Right lobe of liver (tissue), 6 donors: Measurements from ENCODE around the gene KRTAP13-4. TPM values are rescaled to one million over a fixed set of nuclear protein-coding genes. Genes with fewer than 3 reads are reported as not detected.

ENCODE experiments used
- ATAC-seq, 4 donors: fragments of 200-7000 bp; cut with Tn5 transposase; one replicate each; pipeline ENCODE4 v1.9.1; 2020; ENCODE audit warnings: mild to moderate bottlenecking in 4 of 4, moderate library complexity in 4 of 4
- DNase-seq, 3 donors: peaks; one replicate each; pipeline ENCODE4 v3.0.0-alpha.2; 2020
- H3K27ac ChIP-seq, 3 donors: fragments of 200-600 bp; one replicate each; pipeline ENCODE4 v1.8.0; 2022
- H3K27me3 ChIP-seq, 2 donors: fragments of 200-600 bp; one replicate each; pipeline ENCODE4 v1.8.0; 2022
- H3K36me3 ChIP-seq, 4 donors: fragments of 200-600 bp; sonication (generic) in 1 of 4; one replicate each; pipeline versions ENCODE4 v1.5.1 to v1.8.0; 2017 to 2022; ENCODE audit warnings: control low read depth in 1 of 4
- H3K4me1 ChIP-seq, 4 donors: fragments of 200-600 bp; sonication (generic) in 1 of 4; one replicate each; pipeline versions ENCODE4 v1.5.1 to v1.8.0; 2017 to 2022; ENCODE audit warnings: control low read depth in 1 of 4
- H3K4me3 ChIP-seq, 3 donors: fragments of 200-600 bp; one replicate each; pipeline ENCODE4 v1.8.0; 2022
- H3K9me3 ChIP-seq, 4 donors: fragments of 200-600 bp; sonication (generic) in 1 of 4; one replicate each; pipeline versions ENCODE4 v1.5.1 to v1.8.0; 2017 to 2022; ENCODE audit warnings: control low read depth in 1 of 4
- POLR2A ChIP-seq: fragments of 450-650 bp; IDR thresholded peaks from one replicate; pipeline ENCODE4 v1.6.1; 2017; ENCODE audit warnings: antibody characterized with exemption, mild to moderate bottlenecking
- WGBS: methylation state at CpG from one replicate; pipeline ENCODE4 v1.1.6; 2018; ENCODE audit warnings: low coverage, low lambda C conversion rate; ENCODE audit not compliant: insufficient coverage; ENCODE audit errors: missing lambda C conversion rate; 5-methylcytosine and 5-hydroxymethylcytosine counted together
- intact Hi-C, 2 donors: fragments of 100-400 bp; cut with DNase I; formaldehyde crosslinking; loops; one replicate each; pipeline versions ENCODE4 v1.11.2 to v1.14.1; 2022
- total RNA-seq, 6 experiments: library from RNA; depleted of rRNA in 2 of 6; stranded (reverse); fragments of >200 nt in 2 of 6; fragmentation: NEBNext Ultra II Directional in 3 of 6; extraction: Animal tissue kit (Norgen Biotek cat#: 25700) in 3 of 6; gene quantifications; one replicate each; pipeline versions ENCODE4 v1.1.0 to v1.2.4, GENCODE V29; 2016 to 2023
- TF ChIP-seq, protein P1 (sequence below), 4 donors: fragments of 200-600 bp in 3 of 4; fragments of 450-650 bp in 1 of 4; IDR thresholded peaks; one replicate each; pipeline versions ENCODE4 v1.5.1 to v1.8.0; 2016 to 2022; ENCODE audit warnings: antibody characterized with exemption in 4 of 4, mild to moderate bottlenecking in 2 of 4
- donor health status: DM: no; HTN: yes; CAD: no.
- donor health status: DM: no; HTN: no; CAD: no.
- donor health status: DM: no; HTN: no; CAD: no.
- donor health status: DM: no; HTN: yes; CAD: no.
- donor health status: DM: no; HTN: yes; CAD: no.

KRTAP13-4 gene
- total RNA-seq, 6 experiments from 2014 or later = not detected

DNA sequence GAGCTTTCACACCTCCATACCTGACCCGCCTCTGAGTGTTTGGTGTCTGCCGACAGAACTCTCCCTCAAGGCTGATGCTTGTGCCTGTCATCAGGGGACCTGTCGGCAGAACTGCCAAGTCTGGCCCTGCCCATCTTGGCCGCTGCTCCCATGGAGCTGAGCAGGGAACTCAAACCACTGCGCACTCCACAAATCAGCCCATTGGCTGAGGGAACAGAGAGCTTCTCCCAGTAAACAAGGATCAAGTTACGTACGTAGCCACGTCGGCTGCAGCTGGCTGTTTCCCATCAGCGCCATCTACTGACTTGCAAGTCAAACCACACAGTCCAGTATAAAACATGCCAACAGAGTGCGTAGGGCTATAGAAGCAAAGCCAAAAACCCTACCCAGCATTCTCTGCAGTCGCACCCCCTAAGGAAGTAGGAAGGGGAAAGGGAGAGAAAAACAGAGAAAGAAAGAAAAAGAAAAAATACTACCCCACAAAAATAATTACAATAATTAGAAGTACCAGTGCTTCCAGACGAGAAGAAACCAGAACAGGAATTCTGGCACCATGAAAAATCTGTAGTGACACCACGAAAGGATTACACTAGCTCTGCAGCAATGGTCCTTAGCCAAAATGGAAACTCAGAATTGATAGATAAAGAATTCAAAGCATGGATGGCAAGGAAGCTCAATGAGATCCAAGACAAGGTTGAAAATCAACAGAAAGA, 21.1 kb upstream of the KRTAP13-4 start:
- DNase-seq (peak in 1 of 3 donors; percentile 25), ATAC-seq (peak; percentile 69 to 75 (median 72))
- Histone ChIP-seq H3K9me3 (no peaks in the 10 kb centered on the region), H3K36me3 (no peaks in the 10 kb centered on the region), H3K27me3 (no peaks in the 10 kb centered on the region), H3K4me3 (no peak overlapping the region), H3K27ac (no peak overlapping the region), H3K4me1 (no peaks in the 10 kb centered on the region)
- intact Hi-C loops = no loop called here
- WGBS = 29% methylated on average over 9 of the region's 14 CpGs
- TF ChIP-seq, protein P1, sequence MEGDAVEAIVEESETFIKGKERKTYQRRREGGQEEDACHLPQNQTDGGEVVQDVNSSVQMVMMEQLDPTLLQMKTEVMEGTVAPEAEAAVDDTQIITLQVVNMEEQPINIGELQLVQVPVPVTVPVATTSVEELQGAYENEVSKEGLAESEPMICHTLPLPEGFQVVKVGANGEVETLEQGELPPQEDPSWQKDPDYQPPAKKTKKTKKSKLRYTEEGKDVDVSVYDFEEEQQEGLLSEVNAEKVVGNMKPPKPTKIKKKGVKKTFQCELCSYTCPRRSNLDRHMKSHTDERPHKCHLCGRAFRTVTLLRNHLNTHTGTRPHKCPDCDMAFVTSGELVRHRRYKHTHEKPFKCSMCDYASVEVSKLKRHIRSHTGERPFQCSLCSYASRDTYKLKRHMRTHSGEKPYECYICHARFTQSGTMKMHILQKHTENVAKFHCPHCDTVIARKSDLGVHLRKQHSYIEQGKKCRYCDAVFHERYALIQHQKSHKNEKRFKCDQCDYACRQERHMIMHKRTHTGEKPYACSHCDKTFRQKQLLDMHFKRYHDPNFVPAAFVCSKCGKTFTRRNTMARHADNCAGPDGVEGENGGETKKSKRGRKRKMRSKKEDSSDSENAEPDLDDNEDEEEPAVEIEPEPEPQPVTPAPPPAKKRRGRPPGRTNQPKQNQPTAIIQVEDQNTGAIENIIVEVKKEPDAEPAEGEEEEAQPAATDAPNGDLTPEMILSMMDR (IDR thresholded peaks at IDR 0.05) = peak; percentile 12 to 45 (median 30)
- TF ChIP-seq POLR2A = no peak

DNA sequence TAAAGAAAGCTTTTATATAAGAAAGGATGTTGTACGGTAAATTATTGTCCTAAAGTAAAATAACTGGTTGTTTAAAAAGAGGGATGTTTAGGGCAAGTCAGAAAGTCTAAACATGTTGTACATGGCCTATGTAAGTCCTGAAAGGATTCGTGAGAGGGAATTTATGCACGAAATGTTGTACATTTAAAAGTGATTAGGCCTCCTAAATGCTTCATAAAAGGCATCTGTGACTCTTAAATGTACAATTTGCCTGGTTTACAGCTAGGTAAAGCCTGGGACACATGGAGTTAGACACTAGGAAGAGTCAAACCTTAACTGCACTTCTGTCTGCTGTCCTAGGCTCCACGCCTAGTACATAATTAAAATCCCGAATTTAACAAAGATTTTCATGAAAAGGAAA, 14.0 kb upstream of the KRTAP13-4 start:
- DNase-seq (no peak), ATAC-seq (no peak)
- H3K9me3 ChIP-seq = no peaks in the 10 kb centered on the region
- H3K27me3 ChIP-seq = no peaks in the 10 kb centered on the region
- no peaks in the 10 kb centered on the region for H3K36me3 ChIP-seq
- intact Hi-C loops = no loop called here
- no peak overlapping the region for H3K27ac ChIP-seq
- H3K4me3 ChIP-seq = no peak overlapping the region
- WGBS = 49% methylated on average over 5 of the region's 5 CpGs
- no peaks in the 10 kb centered on the region for H3K4me1 ChIP-seq
- TF ChIP-seq, protein P1 (IDR thresholded peaks at IDR 0.05) = no peak
- TF ChIP-seq POLR2A = no peak

DNA sequence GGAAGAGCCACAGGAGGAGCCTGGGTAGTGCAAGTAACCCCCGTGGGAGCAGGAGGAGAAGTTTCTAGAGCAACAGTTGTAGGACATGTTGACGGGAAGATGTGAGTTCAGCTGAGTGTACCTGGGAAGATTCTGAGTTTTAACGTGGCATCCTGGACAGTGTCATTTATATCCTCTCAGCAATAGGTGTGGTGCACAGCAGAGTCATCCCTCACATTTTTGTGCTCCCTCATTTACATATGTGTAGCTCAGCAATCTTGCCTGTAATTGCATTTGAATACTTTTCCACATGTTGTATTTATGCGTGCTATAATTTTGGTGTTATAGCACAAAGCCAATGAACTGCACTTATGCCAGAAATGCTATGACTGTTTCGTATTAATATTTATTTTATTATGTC, 4.2 kb upstream of the KRTAP13-4 start, which contains the start of gene KRTAP13-3:
TSS of gene KRTAP13-3 (minus strand) at position 101 of the 400 bp plus-strand sequence. CDS start at position 87, 14 bp downstream.
- no peak for TF ChIP-seq POLR2A
- TF ChIP-seq, protein P1 (IDR thresholded peaks at IDR 0.05) = no peak
- Histone ChIP-seq H3K27ac (no peak within 1 kb of the TSS), H3K27me3 (no peaks in the 10 kb centered on the region), H3K9me3 (no peaks in the 10 kb centered on the region), H3K4me1 (no peaks in the 10 kb centered on the region), H3K36me3 (no peaks in the 10 kb centered on the region), H3K4me3 (no peak within 1 kb of the TSS)
- WGBS = 48% methylated on average over 5 of the region's 5 CpGs
- no peak for ATAC-seq
- intact Hi-C loops = no loop called here
- no peak for DNase-seq

DNA sequence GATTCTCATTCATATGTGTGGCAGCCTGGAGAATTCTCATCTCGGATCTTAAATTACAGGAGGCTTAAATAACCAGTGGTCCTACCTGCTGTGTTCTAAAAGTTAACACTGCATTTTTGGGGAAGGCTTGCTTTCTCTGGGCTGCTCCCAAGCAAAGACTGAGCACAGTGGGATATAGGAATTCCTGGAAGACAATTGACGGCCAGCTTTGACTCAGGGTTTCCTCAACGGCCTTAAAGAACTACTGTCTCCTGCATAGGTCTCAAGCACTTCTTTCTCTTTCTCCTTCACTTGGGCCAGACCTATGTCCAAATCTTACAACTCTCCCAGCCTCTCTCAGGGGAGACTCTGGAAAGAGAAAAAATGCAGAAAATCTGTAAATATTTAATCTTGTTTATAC, 3.3 kb upstream of the KRTAP13-4 start:
- no peaks in the 10 kb centered on the region for H3K27me3 ChIP-seq

More for the DNA sequence above, 3.3 kb upstream of the KRTAP13-4 start:
- H3K4me1 ChIP-seq = no peaks in the 10 kb centered on the region
- no peaks in the 10 kb centered on the region for H3K9me3 ChIP-seq
- TF ChIP-seq, protein P1 (IDR thresholded peaks at IDR 0.05) = no peak
- no peak for TF ChIP-seq POLR2A
- WGBS = 33% methylated on average over 3 of the region's 3 CpGs
- intact Hi-C loops = no loop called here
- no peak overlapping the region for H3K27ac ChIP-seq
- no peaks in the 10 kb centered on the region for H3K36me3 ChIP-seq
- DNase-seq (no peak), ATAC-seq (no peak)
- H3K4me3 ChIP-seq = no peak overlapping the region
